Ishikawa (cell line): ENCODE data around the gene DNAL1.

Experiments used
- CEBPB ChIP-seq: IDR thresholded peaks from 2 replicates; pipeline ENCODE4 v1.6.1; 2012
- CREB1 ChIP-seq: IDR thresholded peaks from 2 replicates; pipeline ENCODE4 v1.6.1; 2012; ENCODE audit warnings: low read depth
- EGR1 ChIP-seq: IDR thresholded peaks from 2 replicates; pipeline ENCODE4 v1.6.1; 2012
- EP300 ChIP-seq: IDR thresholded peaks from 2 replicates; pipeline ENCODE4 v1.6.1; 2012; ENCODE audit warnings: borderline replicate concordance
- FOXM1 ChIP-seq: IDR thresholded peaks from 2 replicates; pipeline ENCODE4 v1.6.1; 2012; ENCODE audit warnings: low read depth, borderline replicate concordance
- NFIC ChIP-seq: IDR thresholded peaks from 2 replicates; pipeline ENCODE4 v1.6.1; 2012
- RAD21 ChIP-seq: IDR thresholded peaks from 2 replicates; pipeline ENCODE4 v1.6.1; 2012; ENCODE audit warnings: low read depth
- TAF1 ChIP-seq: IDR thresholded peaks from 2 replicates; pipeline ENCODE4 v1.6.1; 2012; ENCODE audit warnings: low read depth, mild to moderate bottlenecking
- TCF12 ChIP-seq: IDR thresholded peaks from 2 replicates; pipeline ENCODE4 v1.6.1; 2012; ENCODE audit warnings: low read depth
- TEAD4 ChIP-seq: IDR thresholded peaks from 2 replicates; pipeline ENCODE4 v1.6.1; 2012
- YY1 ChIP-seq: IDR thresholded peaks from 2 replicates; pipeline ENCODE4 v1.6.1; 2012; ENCODE audit warnings: low read depth
- ZBTB7A ChIP-seq: IDR thresholded peaks from 2 replicates; pipeline ENCODE4 v1.6.1; 2012; ENCODE audit warnings: low read depth
- TF ChIP-seq, protein P1 (sequence below): IDR thresholded peaks from 2 replicates; pipeline ENCODE4 v1.6.1; 2012
- TF ChIP-seq, protein P2 (sequence below): IDR thresholded peaks from 2 replicates; pipeline ENCODE4 v1.6.1; 2012
- TF ChIP-seq, protein P3 (sequence below): IDR thresholded peaks from 2 replicates; pipeline ENCODE4 v1.6.1; 2012; ENCODE audit warnings: low read depth, mild to moderate bottlenecking

DNAL1 gene

DNA sequence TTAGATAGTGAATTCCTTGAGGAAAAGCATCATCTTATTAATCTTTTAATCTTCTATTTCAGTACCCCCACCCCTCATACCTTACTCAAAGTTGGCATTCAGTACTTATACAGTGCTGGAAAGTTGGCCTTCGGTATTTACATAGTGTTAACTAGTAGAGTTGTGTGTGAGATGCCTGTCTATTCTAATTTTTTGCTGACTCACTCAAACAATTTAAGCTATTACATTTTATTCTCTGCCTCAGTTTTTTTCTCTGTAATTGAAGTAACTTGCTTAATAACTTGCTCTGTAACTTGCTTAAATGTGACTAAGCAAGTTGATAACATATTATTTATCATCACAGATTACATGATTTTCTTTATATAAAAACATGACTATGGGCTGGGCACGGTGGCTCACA lies 20.3 kb downstream of the DNAL1 start:
- TF ChIP-seq TEAD4 (no peak), YY1 (no peak), CREB1 (no peak), TAF1 (no peak), CEBPB (no peak), ZBTB7A (no peak), TCF12 (no peak), FOXM1 (no peak), RAD21 (no peak), EGR1 (no peak), EP300 (no peak), NFIC (no peak)
- TF ChIP-seq, protein P1, sequence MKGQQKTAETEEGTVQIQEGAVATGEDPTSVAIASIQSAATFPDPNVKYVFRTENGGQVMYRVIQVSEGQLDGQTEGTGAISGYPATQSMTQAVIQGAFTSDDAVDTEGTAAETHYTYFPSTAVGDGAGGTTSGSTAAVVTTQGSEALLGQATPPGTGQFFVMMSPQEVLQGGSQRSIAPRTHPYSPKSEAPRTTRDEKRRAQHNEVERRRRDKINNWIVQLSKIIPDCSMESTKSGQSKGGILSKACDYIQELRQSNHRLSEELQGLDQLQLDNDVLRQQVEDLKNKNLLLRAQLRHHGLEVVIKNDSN, result no peak
- TF ChIP-seq, protein P2, sequence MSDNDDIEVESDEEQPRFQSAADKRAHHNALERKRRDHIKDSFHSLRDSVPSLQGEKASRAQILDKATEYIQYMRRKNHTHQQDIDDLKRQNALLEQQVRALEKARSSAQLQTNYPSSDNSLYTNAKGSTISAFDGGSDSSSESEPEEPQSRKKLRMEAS, result no peak
- TF ChIP-seq, protein P3, sequence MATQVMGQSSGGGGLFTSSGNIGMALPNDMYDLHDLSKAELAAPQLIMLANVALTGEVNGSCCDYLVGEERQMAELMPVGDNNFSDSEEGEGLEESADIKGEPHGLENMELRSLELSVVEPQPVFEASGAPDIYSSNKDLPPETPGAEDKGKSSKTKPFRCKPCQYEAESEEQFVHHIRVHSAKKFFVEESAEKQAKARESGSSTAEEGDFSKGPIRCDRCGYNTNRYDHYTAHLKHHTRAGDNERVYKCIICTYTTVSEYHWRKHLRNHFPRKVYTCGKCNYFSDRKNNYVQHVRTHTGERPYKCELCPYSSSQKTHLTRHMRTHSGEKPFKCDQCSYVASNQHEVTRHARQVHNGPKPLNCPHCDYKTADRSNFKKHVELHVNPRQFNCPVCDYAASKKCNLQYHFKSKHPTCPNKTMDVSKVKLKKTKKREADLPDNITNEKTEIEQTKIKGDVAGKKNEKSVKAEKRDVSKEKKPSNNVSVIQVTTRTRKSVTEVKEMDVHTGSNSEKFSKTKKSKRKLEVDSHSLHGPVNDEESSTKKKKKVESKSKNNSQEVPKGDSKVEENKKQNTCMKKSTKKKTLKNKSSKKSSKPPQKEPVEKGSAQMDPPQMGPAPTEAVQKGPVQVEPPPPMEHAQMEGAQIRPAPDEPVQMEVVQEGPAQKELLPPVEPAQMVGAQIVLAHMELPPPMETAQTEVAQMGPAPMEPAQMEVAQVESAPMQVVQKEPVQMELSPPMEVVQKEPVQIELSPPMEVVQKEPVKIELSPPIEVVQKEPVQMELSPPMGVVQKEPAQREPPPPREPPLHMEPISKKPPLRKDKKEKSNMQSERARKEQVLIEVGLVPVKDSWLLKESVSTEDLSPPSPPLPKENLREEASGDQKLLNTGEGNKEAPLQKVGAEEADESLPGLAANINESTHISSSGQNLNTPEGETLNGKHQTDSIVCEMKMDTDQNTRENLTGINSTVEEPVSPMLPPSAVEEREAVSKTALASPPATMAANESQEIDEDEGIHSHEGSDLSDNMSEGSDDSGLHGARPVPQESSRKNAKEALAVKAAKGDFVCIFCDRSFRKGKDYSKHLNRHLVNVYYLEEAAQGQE, result no peak

DNA sequence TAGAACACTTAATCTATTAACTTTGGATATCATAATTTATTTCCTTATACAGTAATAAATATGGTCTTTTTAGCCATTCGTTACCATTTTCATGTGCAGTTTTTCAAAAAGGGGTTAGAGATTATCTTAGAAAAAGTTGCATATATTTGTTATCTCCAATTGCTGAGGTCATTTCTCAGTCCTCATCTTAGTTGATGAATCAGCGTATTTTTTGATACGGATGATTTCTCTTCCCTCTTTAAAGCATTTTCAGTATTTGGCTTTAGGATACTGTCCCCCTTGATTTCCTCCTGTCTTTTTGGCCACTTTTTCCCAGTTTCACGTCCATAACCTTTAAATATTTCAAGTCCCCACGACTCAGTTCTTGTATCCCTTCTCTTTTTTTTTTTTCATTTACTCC lies 21.8 kb downstream of the DNAL1 start:
- TF ChIP-seq CEBPB (no peak), RAD21 (no peak), TEAD4 (no peak), FOXM1 (no peak), NFIC (no peak), TCF12 (no peak), EP300 (no peak)
- TF ChIP-seq, protein P2, result no peak

DNA sequence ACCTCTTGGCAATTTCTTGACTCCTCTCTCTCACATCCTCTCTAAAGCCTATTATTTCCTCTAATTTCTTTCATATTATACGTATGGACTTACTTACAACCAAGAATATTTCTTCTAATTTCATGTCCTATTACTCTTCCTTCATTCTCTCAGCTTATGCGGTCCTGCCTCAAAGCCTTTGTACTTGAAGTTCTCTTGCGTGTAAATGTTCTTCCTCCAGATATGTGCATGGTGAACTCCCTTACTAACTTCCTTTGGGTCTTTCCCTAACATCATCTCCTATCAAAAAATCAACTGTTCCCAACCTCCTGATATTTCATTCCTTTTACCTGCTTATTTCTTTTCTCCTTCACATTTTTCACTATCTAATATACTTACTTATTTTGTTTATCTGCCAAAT lies 23.1 kb downstream of the DNAL1 start:
- TF ChIP-seq, protein P3, result no peak
- TF ChIP-seq TCF12, result no peak
- no peak for TF ChIP-seq TAF1
- TF ChIP-seq TEAD4, result no peak
- TF ChIP-seq ZBTB7A, result no peak
- TF ChIP-seq YY1, result no peak
- no peak for TF ChIP-seq NFIC
- TF ChIP-seq FOXM1, result no peak
- TF ChIP-seq RAD21, result no peak
- TF ChIP-seq EGR1, result no peak
- TF ChIP-seq, protein P2, result no peak
- no peak for TF ChIP-seq EP300
- TF ChIP-seq, protein P1, result no peak
- TF ChIP-seq CEBPB, result no peak
- TF ChIP-seq CREB1, result no peak

DNA sequence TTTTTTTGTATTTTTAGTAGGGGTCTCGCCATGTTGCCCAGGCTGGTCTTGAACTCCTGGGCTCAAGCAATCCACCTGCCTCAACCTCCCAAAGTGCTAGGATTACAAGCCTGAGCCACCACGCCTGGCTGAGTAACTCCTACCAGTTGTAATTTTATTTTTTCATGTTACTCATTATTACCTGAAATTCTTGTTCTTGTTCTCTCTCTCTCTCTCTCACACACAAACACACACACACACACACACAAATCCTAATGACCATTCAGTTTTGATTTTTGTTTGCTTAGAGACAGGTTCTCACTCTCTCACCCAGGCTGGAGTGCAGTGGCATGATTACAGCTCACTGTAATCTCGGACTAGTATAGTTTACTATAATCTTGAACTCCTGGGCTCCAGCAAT lies 30.2 kb downstream of the DNAL1 start:
- TF ChIP-seq CEBPB (no peak), YY1 (no peak), EGR1 (no peak), EP300 (no peak), NFIC (no peak), CREB1 (no peak), ZBTB7A (no peak), TEAD4 (no peak), RAD21 (no peak), TAF1 (no peak), FOXM1 (no peak), TCF12 (no peak)
- TF ChIP-seq, protein P3, result no peak
- TF ChIP-seq, protein P2, result no peak
- TF ChIP-seq, protein P1, result no peak
